ENCODE data around the gene CLCA2.

GRCh38 chr1:86471291-86471690, 47.3 kb downstream of the CLCA2 start:
- TF ChIP-seq, protein P1, sequence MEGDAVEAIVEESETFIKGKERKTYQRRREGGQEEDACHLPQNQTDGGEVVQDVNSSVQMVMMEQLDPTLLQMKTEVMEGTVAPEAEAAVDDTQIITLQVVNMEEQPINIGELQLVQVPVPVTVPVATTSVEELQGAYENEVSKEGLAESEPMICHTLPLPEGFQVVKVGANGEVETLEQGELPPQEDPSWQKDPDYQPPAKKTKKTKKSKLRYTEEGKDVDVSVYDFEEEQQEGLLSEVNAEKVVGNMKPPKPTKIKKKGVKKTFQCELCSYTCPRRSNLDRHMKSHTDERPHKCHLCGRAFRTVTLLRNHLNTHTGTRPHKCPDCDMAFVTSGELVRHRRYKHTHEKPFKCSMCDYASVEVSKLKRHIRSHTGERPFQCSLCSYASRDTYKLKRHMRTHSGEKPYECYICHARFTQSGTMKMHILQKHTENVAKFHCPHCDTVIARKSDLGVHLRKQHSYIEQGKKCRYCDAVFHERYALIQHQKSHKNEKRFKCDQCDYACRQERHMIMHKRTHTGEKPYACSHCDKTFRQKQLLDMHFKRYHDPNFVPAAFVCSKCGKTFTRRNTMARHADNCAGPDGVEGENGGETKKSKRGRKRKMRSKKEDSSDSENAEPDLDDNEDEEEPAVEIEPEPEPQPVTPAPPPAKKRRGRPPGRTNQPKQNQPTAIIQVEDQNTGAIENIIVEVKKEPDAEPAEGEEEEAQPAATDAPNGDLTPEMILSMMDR (optimal IDR thresholded peaks at IDR 0.05 in 1 of 3, IDR thresholded peaks at IDR 0.05 in 1 of 3, conservative IDR thresholded peaks at IDR 0.05 in 1 of 3; ENCODE audit: extremely low read depth in 1 of 3, insufficient read depth in 2 of 3, low read length in 3 of 3) = no peak
- no peak for TF ChIP-seq EZH2 (IDR thresholded peaks at IDR 0.05; ENCODE audit: low read length)

All from keratinocyte (primary cell).